Loucy (cell line): ENCODE measurements around the gene NUDT16.

ENCODE experiments used
- EZH2phosphoT487 ChIP-seq: fragments of 200-600 bp; IDR thresholded peaks from 2 replicates; pipeline ENCODE4 v1.6.1; 2018; ENCODE audit warnings: antibody characterized with exemption, mild to moderate bottlenecking, moderate library complexity, borderline replicate concordance
- TF ChIP-seq, protein P1 (sequence below): fragments of 200-600 bp; sonication (generic); conservative IDR thresholded peaks from 2 replicates; pipeline ENCODE4 v1.5.1; 2014; ENCODE audit warnings: mild to moderate bottlenecking, antibody characterized with exemption, low read length

DNA sequence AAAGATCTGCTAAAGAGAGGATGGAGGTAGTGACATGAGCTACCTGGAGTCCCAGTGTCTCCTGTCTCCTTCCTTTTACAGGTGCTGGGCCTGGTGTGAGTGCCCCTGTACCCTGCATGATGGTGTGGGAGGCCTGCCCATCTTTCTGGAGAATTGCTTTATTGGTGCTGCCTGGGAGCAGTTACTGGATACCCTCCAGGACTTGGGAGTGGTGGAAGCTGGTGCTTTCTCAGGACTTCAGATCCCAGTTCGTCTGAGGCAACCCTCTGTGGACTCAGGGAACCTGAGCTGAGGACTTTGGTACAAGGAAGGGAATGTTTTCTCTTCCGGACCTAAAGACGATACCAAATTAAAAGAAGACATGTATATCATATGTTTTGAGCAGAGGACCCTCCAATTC lies 18.3 kb upstream of the NUDT16 start:
- TF ChIP-seq, protein P1, sequence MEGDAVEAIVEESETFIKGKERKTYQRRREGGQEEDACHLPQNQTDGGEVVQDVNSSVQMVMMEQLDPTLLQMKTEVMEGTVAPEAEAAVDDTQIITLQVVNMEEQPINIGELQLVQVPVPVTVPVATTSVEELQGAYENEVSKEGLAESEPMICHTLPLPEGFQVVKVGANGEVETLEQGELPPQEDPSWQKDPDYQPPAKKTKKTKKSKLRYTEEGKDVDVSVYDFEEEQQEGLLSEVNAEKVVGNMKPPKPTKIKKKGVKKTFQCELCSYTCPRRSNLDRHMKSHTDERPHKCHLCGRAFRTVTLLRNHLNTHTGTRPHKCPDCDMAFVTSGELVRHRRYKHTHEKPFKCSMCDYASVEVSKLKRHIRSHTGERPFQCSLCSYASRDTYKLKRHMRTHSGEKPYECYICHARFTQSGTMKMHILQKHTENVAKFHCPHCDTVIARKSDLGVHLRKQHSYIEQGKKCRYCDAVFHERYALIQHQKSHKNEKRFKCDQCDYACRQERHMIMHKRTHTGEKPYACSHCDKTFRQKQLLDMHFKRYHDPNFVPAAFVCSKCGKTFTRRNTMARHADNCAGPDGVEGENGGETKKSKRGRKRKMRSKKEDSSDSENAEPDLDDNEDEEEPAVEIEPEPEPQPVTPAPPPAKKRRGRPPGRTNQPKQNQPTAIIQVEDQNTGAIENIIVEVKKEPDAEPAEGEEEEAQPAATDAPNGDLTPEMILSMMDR, result no peak
- no peak for TF ChIP-seq EZH2phosphoT487
